Activated CD4-positive, alpha-beta memory T cell treated with anti-CD3 and anti-CD28 coated beads, Interleukin-2, amount 10 ng/mL, durations not matched to agents 7 days and 5 days (primary cell): Measurements from ENCODE around the gene DHX15. TPM values are rescaled to one million over a fixed set of nuclear protein-coding genes. Genes with fewer than 3 reads are reported as not detected.
"Not testable (repeated sequence)": the region's sequence is repeated elsewhere in the genome, so short reads cannot be mapped to it uniquely, and the experiment has no call there.

Experiments
- CTCF ChIA-PET: fragments of 350-600 bp; sonication (Branson Sonifier 250); formaldehyde crosslinking; loops from one replicate; lab custom pipeline; 2021; ENCODE audit warnings: antibody characterized with exemption, inconsistent platforms; lab: Charles Lee
- POLR2A ChIA-PET: fragments of 350-600 bp; sonication (Branson Sonifier 250); formaldehyde crosslinking; loops from one replicate; lab custom pipeline; 2021; ENCODE audit warnings: antibody characterized with exemption; lab: Charles Lee
- DNase-seq: peaks from one replicate; pipeline ENCODE4 v3.0.0-alpha.2; 2020
- H3K27ac Mint-ChIP-seq: one replicate; pipeline ENCODE4 v1.8.0; 2021; ENCODE audit warnings: mild to moderate bottlenecking, mixed read lengths
- H3K27me3 Mint-ChIP-seq: one replicate; pipeline ENCODE4 v1.8.0; 2021; ENCODE audit warnings: mixed read lengths
- H3K36me3 Mint-ChIP-seq: one replicate; pipeline ENCODE4 v1.8.0; 2021; ENCODE audit warnings: low read depth, mixed read lengths
- H3K4me1 Mint-ChIP-seq: one replicate; pipeline ENCODE4 v1.8.0; 2021; ENCODE audit warnings: mixed read lengths
- H3K4me3 Mint-ChIP-seq: one replicate; pipeline ENCODE4 v1.8.0; 2021; ENCODE audit warnings: mild to moderate bottlenecking, mixed read lengths
- H3K9me3 Mint-ChIP-seq: one replicate; pipeline ENCODE4 v1.8.0; 2021; ENCODE audit warnings: mixed read lengths
- total RNA-seq, 2 experiments: library from RNA; stranded (reverse); gene quantifications; one replicate each; pipeline ENCODE4 v1.2.3, GENCODE V29; 2021

The DHX15 gene
- total RNA-seq, 2 experiments from 2014 or later = 150 TPM

DNA sequence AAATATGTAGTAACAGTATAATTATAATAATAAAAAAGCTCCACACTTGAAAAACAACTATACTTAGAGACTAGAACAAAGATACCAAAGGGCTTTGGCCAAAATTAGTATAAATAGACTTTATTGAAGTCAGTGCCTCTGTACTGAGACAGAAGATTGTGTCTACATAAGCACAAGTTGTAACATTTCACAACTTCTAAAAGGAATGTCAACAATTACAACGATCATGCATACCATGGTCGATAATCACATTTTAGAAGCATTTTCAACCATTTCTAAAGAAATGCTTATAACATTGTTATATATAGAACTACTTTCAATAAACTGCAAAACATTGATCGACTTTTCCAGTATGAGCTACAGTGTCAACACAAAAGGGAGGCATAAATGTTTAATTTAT is 57.0 kb downstream of the DHX15 start:
- Mint-ChIP-seq H3K9me3 (no peaks in the 10 kb centered on the region), H3K36me3 (peaks cover 78% of the 10 kb centered on the region), H3K4me3 (no peak overlapping the region), H3K27me3 (no peaks in the 10 kb centered on the region), H3K4me1 (peaks cover 4% of the 10 kb centered on the region), H3K27ac (no peak overlapping the region)
- ChIA-PET POLR2A (interaction anchor here (1.5 kb wide), 1 partner anchor 13 kb away, joined by 3 read pairs; no protein-coding TSS in a partner anchor), CTCF (interaction anchor here (1.9 kb wide), 1 partner anchor 12 kb away, joined by 6 read pairs; no protein-coding TSS in a partner anchor)
- no peak for DNase-seq

DNA sequence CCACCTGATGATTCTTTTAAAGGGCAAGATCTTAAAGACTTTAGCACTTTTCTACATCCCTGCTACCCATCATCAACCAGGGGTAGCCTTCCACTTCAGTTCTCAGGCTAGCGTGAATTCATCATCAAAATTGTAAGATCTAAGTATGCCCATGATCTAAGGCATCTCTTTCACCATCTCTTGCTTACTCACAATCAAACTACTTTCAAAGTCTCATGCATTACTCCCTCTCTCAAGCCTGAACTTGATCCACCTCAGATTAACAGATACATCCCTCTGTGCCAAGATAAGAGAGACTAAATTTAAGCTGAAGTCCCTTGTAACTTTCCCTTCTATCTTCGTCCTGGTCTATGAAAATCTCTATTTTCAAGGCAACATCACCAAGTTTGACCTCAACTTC is 62.8 kb downstream of the DHX15 start:
- Mint-ChIP-seq H3K9me3 (no peaks in the 10 kb centered on the region), H3K4me1 (peaks cover 16% of the 10 kb centered on the region), H3K36me3 (peaks cover 68% of the 10 kb centered on the region), H3K27me3 (no peaks in the 10 kb centered on the region), H3K27ac (no peak overlapping the region), H3K4me3 (no peak overlapping the region)
- ChIA-PET CTCF (no interaction called here), POLR2A (interaction anchor here (1.0 kb wide), 1 partner anchor 63 kb away, joined by 3 read pairs; the partner anchor contains the start of gene DHX15)
- no peak for DNase-seq

DNA sequence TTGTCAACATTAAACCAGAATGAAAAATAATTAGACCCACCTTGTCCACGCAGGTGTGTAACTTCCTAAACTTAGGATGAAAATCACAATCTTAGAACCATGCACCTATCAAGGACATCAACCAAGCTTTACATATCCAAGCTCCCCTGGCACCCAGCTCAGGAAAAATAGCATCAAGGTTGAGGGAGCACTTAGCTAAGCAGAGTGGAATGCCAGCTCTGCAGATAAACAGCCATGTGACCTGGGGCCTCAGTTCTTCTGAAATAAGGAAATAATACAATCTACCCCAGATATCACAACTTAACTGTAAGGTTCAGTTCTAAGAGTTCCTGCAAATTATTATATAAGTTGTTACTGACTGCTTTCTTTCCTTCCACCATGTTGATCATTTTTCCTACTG is 64.7 kb downstream of the DHX15 start:
- CTCF ChIA-PET = no interaction called here
- Mint-ChIP-seq H3K9me3 (no peaks in the 10 kb centered on the region), H3K4me1 (peaks cover 16% of the 10 kb centered on the region), H3K27ac (no peak overlapping the region), H3K4me3 (no peak overlapping the region), H3K36me3 (peaks cover 63% of the 10 kb centered on the region), H3K27me3 (no peaks in the 10 kb centered on the region)
- POLR2A ChIA-PET = no interaction called here
- DNase-seq = no peak

DNA sequence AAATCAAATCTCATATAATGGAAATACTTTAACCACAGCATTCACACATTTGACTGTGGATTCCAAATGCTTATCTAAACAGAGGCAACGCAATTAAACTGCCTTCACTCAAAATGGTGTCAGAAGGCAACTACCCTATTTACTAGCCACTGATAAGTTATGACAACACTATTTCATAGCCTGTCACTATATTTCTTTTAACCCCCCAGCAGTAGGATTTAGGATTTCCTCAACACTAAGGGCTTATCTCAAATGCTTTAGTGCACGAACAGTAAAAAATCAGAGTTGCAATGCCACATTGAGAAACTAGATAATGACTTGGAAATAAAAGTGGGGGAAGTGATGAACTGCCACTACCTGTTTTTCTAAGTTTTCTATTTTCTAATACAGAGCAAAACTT is 66.7 kb downstream of the DHX15 start:
- Mint-ChIP-seq H3K27ac (no peak overlapping the region), H3K4me3 (no peak overlapping the region), H3K4me1 (peaks cover 15% of the 10 kb centered on the region), H3K36me3 (peaks cover 49% of the 10 kb centered on the region), H3K9me3 (no peaks in the 10 kb centered on the region), H3K27me3 (no peaks in the 10 kb centered on the region)
- ChIA-PET POLR2A (no interaction called here), CTCF (no interaction called here)
- no peak for DNase-seq

DNA sequence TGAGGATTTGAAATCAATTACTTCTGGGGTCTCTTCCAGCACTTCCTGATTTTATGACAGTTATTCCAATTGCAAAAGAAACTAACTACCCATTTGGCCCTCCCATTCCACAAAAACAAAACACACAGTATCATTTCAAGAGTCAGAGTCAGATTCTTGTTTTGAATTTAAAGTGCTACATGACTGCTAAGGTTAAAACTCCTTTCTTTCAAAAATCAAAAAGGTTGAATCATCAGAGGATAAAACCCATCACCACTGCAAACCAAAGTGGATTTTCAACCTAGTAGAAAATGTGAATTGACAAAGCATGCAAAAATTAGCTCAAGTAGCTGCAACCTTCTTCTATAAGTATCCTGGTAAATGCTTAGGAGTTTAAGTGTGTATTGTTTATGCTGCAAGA is 67.4 kb downstream of the DHX15 start:
- H3K36me3 Mint-ChIP-seq = peaks cover 42% of the 10 kb centered on the region
- H3K4me3 Mint-ChIP-seq = no peak overlapping the region
- H3K27ac Mint-ChIP-seq = no peak overlapping the region
- no peaks in the 10 kb centered on the region for H3K27me3 Mint-ChIP-seq
- H3K9me3 Mint-ChIP-seq = no peaks in the 10 kb centered on the region
- ChIA-PET CTCF (no interaction called here), POLR2A (no interaction called here)
- no peak for DNase-seq
- peaks cover 11% of the 10 kb centered on the region for H3K4me1 Mint-ChIP-seq

DNA sequence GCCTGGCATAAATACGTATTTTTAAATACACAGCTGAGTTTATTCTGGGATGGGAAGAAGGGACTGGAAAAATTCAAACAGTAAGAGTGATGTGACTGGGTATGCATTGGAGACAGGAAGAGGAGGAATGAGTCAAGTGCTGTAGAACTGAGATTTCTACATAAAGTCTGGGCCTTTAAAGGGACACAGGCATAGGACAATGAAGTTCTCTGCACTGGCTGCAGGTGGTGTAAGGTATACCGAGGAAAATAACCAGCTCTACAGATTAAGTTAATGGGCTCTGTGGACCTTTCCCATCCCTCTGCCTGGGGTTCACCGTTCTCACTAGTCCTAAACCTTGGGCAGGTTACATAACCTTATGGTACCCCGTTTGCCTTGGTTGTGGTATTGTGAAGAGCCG is 68.7 kb downstream of the DHX15 start:
- CTCF ChIA-PET = no interaction called here
- Mint-ChIP-seq H3K4me1 (peaks cover 2% of the 10 kb centered on the region), H3K4me3 (no peak overlapping the region), H3K27ac (no peak overlapping the region), H3K36me3 (peaks cover 33% of the 10 kb centered on the region), H3K27me3 (no peaks in the 10 kb centered on the region), H3K9me3 (no peaks in the 10 kb centered on the region)
- DNase-seq = no peak
- POLR2A ChIA-PET = no interaction called here

DNA sequence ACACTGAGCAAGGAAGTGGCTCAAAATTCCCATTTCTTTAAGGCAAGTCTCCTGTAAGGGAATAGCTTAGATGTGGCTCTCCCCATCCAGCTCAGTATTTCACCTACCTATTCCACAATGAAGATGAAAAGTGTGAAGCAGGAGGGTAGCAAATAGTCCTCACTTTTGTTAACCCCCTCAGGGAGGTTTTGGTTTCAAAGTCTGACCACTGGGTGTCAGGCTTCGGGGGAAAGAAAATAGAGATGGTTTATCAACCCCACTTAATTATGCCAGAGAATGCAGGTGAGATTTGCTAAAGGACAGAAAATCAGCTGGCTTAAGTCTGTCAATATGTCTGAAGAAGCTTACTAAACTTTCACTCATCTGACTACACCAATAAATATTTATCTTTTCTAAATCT is 69.5 kb downstream of the DHX15 start:
- no peak for DNase-seq
- Mint-ChIP-seq H3K4me3 (no peak overlapping the region), H3K9me3 (no peaks in the 10 kb centered on the region), H3K27ac (no peak overlapping the region), H3K36me3 (peaks cover 29% of the 10 kb centered on the region), H3K27me3 (no peaks in the 10 kb centered on the region), H3K4me1 (no peaks in the 10 kb centered on the region)
- ChIA-PET CTCF (interaction anchor here (1.1 kb wide), 1 partner anchor 11 kb away, joined by 3 read pairs; no protein-coding TSS in a partner anchor), POLR2A (interaction anchor here (1.6 kb wide), 1 partner anchor 70 kb away, joined by 7 read pairs; the partner anchor contains the start of gene DHX15)

DNA sequence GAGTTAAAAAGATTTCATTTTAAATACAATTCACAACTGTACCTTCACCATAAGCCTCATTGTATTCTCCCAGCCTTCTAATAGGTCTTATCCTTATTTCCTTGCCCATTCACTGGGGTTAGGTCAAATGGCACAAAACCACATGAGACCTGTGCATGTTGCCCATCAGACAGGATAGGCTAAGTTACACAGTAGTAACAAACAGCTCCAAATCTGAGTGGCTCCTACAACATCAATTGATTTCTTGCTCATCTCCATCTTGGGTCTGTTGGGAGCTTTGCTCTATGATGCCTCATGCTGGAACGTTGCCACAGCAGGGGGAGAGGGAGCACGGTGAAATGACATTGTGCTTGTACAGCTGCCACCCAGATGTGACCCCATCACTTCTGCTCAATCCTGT is 70.6 kb downstream of the DHX15 start:
- Mint-ChIP-seq H3K27ac (no peak overlapping the region), H3K4me3 (no peak overlapping the region), H3K9me3 (no peaks in the 10 kb centered on the region), H3K36me3 (peaks cover 23% of the 10 kb centered on the region), H3K27me3 (no peaks in the 10 kb centered on the region), H3K4me1 (no peaks in the 10 kb centered on the region)
- no peak for DNase-seq
- POLR2A ChIA-PET = interaction anchor here (1.6 kb wide), 1 partner anchor 71 kb away, joined by 7 read pairs; the partner anchor contains the start of gene DHX15
- CTCF ChIA-PET = interaction anchor here (0.6 to 1.1 kb wide), 2 partner anchors 10 to 12 kb away, joined by 3 read pairs; no protein-coding TSS in a partner anchor

DNA sequence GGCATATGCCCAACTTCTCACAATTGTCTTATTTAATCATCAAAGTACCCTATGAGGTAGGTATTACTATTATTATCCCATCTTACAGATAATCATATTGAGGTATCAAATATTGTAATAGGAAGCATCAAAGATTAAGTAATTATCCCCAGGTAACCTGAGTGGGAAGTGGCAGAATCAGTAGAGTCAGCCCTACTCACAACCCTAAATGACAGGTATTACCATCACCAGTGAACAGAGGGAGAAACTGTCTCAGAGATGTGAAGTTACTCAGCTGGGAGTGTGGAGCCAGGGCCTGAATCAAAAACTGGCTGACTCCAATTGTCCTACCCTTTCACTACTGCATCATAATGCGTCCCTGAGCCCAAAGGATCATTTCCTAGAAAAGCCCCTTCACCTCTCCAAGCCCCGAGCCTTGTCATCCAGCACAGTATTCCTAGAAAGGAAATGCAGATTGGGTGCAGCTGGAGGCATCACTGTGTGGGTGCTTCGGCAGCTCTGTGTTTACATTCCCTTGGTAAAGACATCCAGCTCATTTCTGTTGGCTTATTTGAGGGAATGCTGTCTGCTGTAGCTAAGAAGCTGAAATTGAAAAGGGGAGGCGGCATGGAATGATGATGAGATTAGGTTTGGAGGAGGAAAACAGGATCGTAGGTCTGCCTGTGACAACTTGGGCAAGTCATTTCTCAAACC is 72.8 kb downstream of the DHX15 start:
- Mint-ChIP-seq H3K4me1 (no peaks in the 10 kb centered on the region), H3K27ac (no peak overlapping the region), H3K4me3 (no peak overlapping the region), H3K27me3 (no peaks in the 10 kb centered on the region), H3K9me3 (no peaks in the 10 kb centered on the region), H3K36me3 (peaks cover 12% of the 10 kb centered on the region)
- CTCF ChIA-PET = interaction anchor here (0.7 kb wide), 1 partner anchor 14 kb away, joined by 3 read pairs; no protein-coding TSS in a partner anchor
- POLR2A ChIA-PET = no interaction called here
- no peak for DNase-seq

DNA sequence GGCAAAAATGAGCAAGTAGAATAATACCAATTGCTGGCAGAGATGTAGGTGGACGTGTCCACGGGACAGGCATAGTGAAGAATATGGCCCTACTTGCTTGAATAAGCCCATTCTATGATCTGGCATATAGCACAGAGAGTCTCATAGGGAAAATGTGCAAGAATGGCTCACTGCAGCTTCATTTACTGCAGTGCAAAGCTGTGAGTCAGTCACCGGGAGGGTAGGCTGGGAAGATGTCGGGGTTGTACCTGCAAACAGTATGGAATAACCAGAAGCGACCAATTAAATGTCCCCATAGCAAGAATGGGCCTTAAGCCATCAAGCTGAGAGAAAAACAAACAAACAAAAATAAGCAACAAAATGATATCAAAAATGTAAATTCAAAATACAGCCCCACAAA is 74.3 kb downstream of the DHX15 start:
- Mint-ChIP-seq H3K36me3 (peaks cover 6% of the 10 kb centered on the region), H3K4me3 (no peak overlapping the region), H3K9me3 (no peaks in the 10 kb centered on the region), H3K4me1 (no peaks in the 10 kb centered on the region), H3K27me3 (no peaks in the 10 kb centered on the region), H3K27ac (no peak overlapping the region)
- ChIA-PET POLR2A (interaction anchor here (0.6 to 2.2 kb wide), 2 partner anchors 40 to 62 kb away, joined by 3 to 4 read pairs; no protein-coding TSS in a partner anchor), CTCF (interaction anchor here (0.9 kb wide), 1 partner anchor 42 kb away, joined by 3 read pairs; no protein-coding TSS in a partner anchor)
- no peak for DNase-seq

DNA sequence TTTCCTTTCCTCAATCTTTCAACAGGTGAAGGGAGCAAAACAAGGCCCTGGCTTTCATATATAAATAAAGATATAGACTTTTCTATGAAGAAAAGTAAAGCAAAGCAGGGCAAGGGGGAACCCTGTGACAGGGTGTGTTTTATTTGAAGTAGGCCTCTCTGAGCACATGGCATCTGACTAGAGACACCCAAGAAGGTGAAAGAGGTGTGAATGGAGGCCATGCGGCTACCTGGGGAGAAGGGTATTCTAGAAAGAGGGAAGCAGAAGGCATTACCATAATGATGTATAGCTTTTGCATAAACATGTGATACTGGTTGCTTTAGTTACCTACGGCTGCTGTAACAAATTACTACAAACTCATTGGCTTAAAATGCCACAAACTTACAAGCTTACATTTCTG is 75.8 kb downstream of the DHX15 start:
- H3K9me3 Mint-ChIP-seq = no peaks in the 10 kb centered on the region
- no peak overlapping the region for H3K27ac Mint-ChIP-seq
- ChIA-PET CTCF (no interaction called here), POLR2A (interaction anchor here (2.2 kb wide), 1 partner anchor 64 kb away, joined by 4 read pairs; no protein-coding TSS in a partner anchor)
- H3K27me3 Mint-ChIP-seq = no peaks in the 10 kb centered on the region
- no peak overlapping the region for H3K4me3 Mint-ChIP-seq
- no peaks in the 10 kb centered on the region for H3K36me3 Mint-ChIP-seq
- no peaks in the 10 kb centered on the region for H3K4me1 Mint-ChIP-seq
- DNase-seq = no peak

DNA sequence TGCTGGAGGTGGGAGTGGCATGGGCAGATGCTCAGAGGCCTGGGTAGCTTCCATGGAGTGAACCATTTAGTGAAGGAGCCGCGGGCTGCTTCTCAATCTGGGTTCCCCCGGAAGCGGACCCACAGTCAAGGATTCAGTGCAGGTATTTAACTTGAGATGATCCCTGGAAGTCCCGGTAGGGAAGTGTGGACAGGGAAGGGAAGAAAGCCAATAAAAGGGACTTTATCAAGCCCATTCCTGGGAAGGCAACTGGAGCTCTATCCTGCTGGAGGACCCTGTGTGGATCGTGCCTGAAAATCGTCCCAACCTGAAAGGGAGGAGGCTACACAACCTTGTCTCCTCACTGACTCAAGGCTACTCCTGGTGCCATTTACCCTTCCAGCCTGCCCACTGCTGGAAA is 76.9 kb downstream of the DHX15 start:
- DNase-seq = no peak
- ChIA-PET CTCF (interaction anchor here (1.0 kb wide), 1 partner anchor 131 kb away, joined by 3 read pairs; no protein-coding TSS in a partner anchor), POLR2A (no interaction called here)
- H3K4me3 Mint-ChIP-seq = no peak overlapping the region
- no peak overlapping the region for H3K27ac Mint-ChIP-seq
- no peaks in the 10 kb centered on the region for H3K36me3 Mint-ChIP-seq
- no peaks in the 10 kb centered on the region for H3K4me1 Mint-ChIP-seq
- H3K9me3 Mint-ChIP-seq = no peaks in the 10 kb centered on the region
- no peaks in the 10 kb centered on the region for H3K27me3 Mint-ChIP-seq

DNA sequence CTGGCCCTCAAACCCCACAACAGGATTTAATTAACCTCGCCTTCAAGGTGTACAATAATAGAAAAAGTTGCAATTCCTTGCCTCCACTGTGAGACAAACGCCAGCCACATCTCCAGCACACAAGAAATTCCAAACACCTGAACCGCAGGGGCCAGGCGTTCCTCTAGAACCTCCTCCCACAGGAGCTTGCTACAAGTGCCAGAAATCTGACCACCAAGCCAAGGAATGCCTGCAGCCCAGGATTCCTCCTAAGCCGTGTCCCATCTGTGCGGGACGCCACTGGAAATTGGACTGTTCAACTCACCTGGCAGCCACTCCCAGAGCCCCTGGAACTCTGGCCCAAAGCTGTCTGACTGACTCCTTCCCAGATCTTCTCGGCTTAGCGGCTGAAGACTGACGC is 81.3 kb downstream of the DHX15 start:
- H3K4me3 Mint-ChIP-seq, POLR2A ChIA-PET, H3K27ac Mint-ChIP-seq, DNase-seq, H3K36me3 Mint-ChIP-seq, H3K4me1 Mint-ChIP-seq, CTCF ChIA-PET, H3K9me3 Mint-ChIP-seq, H3K27me3 Mint-ChIP-seq: not testable (repeated sequence)
